ENCODE data around the gene APOBEC3B. TPM values are rescaled to one million over a fixed set of nuclear protein-coding genes. Genes with fewer than 3 reads are reported as not detected.

The APOBEC3B gene
- total RNA-seq, 2 experiments from 2014 or later: not detected

DNA sequence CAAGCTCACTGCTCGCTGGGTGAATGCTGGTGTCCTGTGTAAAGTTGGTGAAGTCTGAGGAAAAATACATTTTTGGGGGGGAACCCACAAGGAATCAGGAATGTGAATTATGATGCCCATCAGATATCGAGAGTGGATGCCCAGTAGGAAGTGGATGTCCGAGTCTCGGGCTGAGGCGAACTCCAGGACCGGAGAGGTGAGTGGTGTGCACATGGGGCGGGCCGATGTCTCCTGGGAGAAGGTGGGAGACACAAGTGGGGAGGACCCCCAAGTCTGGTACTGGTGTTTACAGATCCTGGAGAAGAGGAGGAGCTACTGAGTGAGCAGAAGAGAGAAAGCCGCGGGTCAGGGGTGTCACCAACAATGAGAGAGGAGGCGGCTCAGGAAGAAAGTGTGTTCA, 43.9 kb upstream of the APOBEC3B start:
- H3K4me1 ChIP-seq (ENCODE audit: insufficient read depth, low read length): peaks cover 7% of the 10 kb centered on the region
- DNase-seq (peak in 1 of 14 experiments; percentile 4), ATAC-seq (ENCODE audit: poor library complexity) (no peak)
- H3K27ac Mint-ChIP-seq: no peak overlapping the region
- no peaks in the 10 kb centered on the region for H3K36me3 Mint-ChIP-seq (ENCODE audit: low read depth)
- peaks cover under 1 to 10% of the 10 kb centered on the region in 2 experiments for H3K27me3 ChIP-seq (ENCODE audit: control insufficient read depth in 1 of 2, insufficient read depth in 2 of 2, low read length in 2 of 2)
- no peaks in the 10 kb centered on the region for H3K36me3 ChIP-seq (ENCODE audit: insufficient read depth, low read length)
- peaks cover 53% of the 10 kb centered on the region for H3K27me3 Mint-ChIP-seq
- no peaks in the 10 kb centered on the region for H3K9me3 ChIP-seq (ENCODE audit: control insufficient read depth in 1 of 2, insufficient read depth in 1 of 2, low read length in 2 of 2)
- H3K27ac ChIP-seq (ENCODE audit: low read depth in 1 of 2, low read length in 2 of 2): no peak overlapping the region
- H3K9me3 Mint-ChIP-seq: no peaks in the 10 kb centered on the region
- no peak overlapping the region for H3K4me3 ChIP-seq (ENCODE audit: low read length)
- intact Hi-C loops (cut with DNase I, micrococcal nuclease): no loop called here
- TF ChIP-seq, protein P1, sequence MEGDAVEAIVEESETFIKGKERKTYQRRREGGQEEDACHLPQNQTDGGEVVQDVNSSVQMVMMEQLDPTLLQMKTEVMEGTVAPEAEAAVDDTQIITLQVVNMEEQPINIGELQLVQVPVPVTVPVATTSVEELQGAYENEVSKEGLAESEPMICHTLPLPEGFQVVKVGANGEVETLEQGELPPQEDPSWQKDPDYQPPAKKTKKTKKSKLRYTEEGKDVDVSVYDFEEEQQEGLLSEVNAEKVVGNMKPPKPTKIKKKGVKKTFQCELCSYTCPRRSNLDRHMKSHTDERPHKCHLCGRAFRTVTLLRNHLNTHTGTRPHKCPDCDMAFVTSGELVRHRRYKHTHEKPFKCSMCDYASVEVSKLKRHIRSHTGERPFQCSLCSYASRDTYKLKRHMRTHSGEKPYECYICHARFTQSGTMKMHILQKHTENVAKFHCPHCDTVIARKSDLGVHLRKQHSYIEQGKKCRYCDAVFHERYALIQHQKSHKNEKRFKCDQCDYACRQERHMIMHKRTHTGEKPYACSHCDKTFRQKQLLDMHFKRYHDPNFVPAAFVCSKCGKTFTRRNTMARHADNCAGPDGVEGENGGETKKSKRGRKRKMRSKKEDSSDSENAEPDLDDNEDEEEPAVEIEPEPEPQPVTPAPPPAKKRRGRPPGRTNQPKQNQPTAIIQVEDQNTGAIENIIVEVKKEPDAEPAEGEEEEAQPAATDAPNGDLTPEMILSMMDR (IDR thresholded peaks at IDR 0.05): no peak
- ChIA-PET CTCF (no interaction called here), POLR2A (no interaction called here)
- H3K4me1 Mint-ChIP-seq (ENCODE audit: low read depth): peaks cover 13% of the 10 kb centered on the region
- no peak overlapping the region for H3K4me3 Mint-ChIP-seq

- Mint-ChIP-seq H3K36me3 (ENCODE audit: low read depth) (no peaks in the 10 kb centered on the region), H3K9me3 (no peaks in the 10 kb centered on the region), H3K4me1 (ENCODE audit: low read depth) (peaks cover 13% of the 10 kb centered on the region), H3K4me3 (no peak overlapping the region), H3K27me3 (peaks cover 57% of the 10 kb centered on the region), H3K27ac (no peak overlapping the region)
- TF ChIP-seq, protein P1 (IDR thresholded peaks at IDR 0.05): no peak
- no peaks in the 10 kb centered on the region for H3K9me3 ChIP-seq (ENCODE audit: control insufficient read depth in 1 of 2, insufficient read depth in 1 of 2, low read length in 2 of 2)
- H3K4me3 ChIP-seq (ENCODE audit: low read length): no peak overlapping the region
- H3K36me3 ChIP-seq (ENCODE audit: insufficient read depth, low read length): no peaks in the 10 kb centered on the region
- H3K27ac ChIP-seq (ENCODE audit: low read depth in 1 of 2, low read length in 2 of 2): no peak overlapping the region
- ATAC-seq (ENCODE audit: poor library complexity) (no peak), DNase-seq (no peak)
- CTCF ChIA-PET: no interaction called here
- H3K27me3 ChIP-seq (ENCODE audit: control insufficient read depth in 1 of 2, insufficient read depth in 2 of 2, low read length in 2 of 2): peaks cover 3 to 14% of the 10 kb centered on the region in 2 experiments
- intact Hi-C loops (cut with DNase I, micrococcal nuclease): no loop called here
- peaks cover 11% of the 10 kb centered on the region for H3K4me1 ChIP-seq (ENCODE audit: insufficient read depth, low read length)
- POLR2A ChIA-PET: interaction anchor here (0.7 kb wide), 1 partner anchor 67 kb away, joined by 3 read pairs; the partner anchor contains the start of gene CBX6
Observed at GRCh38 chr22:38938925-38939324, 43.2 kb upstream of the APOBEC3B start.

- ChIA-PET POLR2A (interaction anchor here (0.6 kb wide), 2 partner anchors 202 to 527 kb away, joined by 3 to 4 read pairs; no protein-coding TSS in a partner anchor), CTCF (interaction anchor here (0.7 kb wide), 1 partner anchor 8 kb away, joined by 3 read pairs; no protein-coding TSS in a partner anchor)
- TF ChIP-seq, protein P1 (IDR thresholded peaks at IDR 0.05): no peak
- Histone ChIP-seq H3K9me3 (ENCODE audit: control insufficient read depth in 1 of 2, insufficient read depth in 1 of 2, low read length in 2 of 2) (no peaks in the 10 kb centered on the region), H3K4me3 (ENCODE audit: low read length) (no peak overlapping the region), H3K4me1 (ENCODE audit: insufficient read depth, low read length) (peaks cover 11% of the 10 kb centered on the region), H3K27ac (ENCODE audit: low read depth in 1 of 2, low read length in 2 of 2) (no peak overlapping the region), H3K36me3 (ENCODE audit: insufficient read depth, low read length) (no peaks in the 10 kb centered on the region), H3K27me3 (ENCODE audit: control insufficient read depth in 1 of 2, insufficient read depth in 2 of 2, low read length in 2 of 2) (peaks cover 3 to 20% of the 10 kb centered on the region in 2 experiments)
- Mint-ChIP-seq H3K4me1 (ENCODE audit: low read depth) (peaks cover 13% of the 10 kb centered on the region), H3K4me3 (no peak overlapping the region), H3K9me3 (no peaks in the 10 kb centered on the region), H3K27me3 (peaks cover 68% of the 10 kb centered on the region), H3K36me3 (ENCODE audit: low read depth) (no peaks in the 10 kb centered on the region), H3K27ac (no peak overlapping the region)
- ATAC-seq (ENCODE audit: poor library complexity) (no peak), DNase-seq (peak in 1 of 14 experiments; percentile 37)
- intact Hi-C loops (cut with DNase I, micrococcal nuclease): no loop called here
Observed at GRCh38 chr22:38940811-38941384, 41.2 kb upstream of the APOBEC3B start.

All from CD4-positive, alpha-beta T cell (primary cell).